A549 (cell line): ENCODE data around the gene MIB2. TPM values are rescaled to one million over a fixed set of nuclear protein-coding genes. Genes with fewer than 3 reads are reported as not detected.

ENCODE experiments used
- ATAC-seq, 2 experiments: fragments of 200-7000 bp in 1 of 2; fragments of >200 bp in 1 of 2; cut with Nextera tagmentation in 1 of 2; cut with Tn5 transposase in 1 of 2; 3 replicates each; pipeline versions ENCODE4 v1.8.0 to v1.9.1; 2018 to 2020; ENCODE audit warnings: mild to moderate bottlenecking in 1 of 2, moderate library complexity in 1 of 2
- CTCF ChIA-PET: fragments of 300-600 bp; sonication (Branson Sonifier 250); formaldehyde crosslinking; extraction: SDS; loops from one replicate; lab custom pipeline; 2021; ENCODE audit warnings: antibody characterized with exemption, inconsistent platforms; lab: Yijun Ruan, JAX
- POLR2A ChIA-PET: fragments of 350-600 bp; formaldehyde crosslinking; extraction: SDS; loops from one replicate; lab custom pipeline; 2021; ENCODE audit warnings: antibody characterized with exemption, inconsistent platforms; lab: Yijun Ruan, JAX
- DNase-seq, 2 experiments: peaks; one replicate each; pipeline versions ENCODE4 v3.0.0 to v3.0.0-alpha.2; 2011 to 2016; ENCODE audit warnings: low read depth in 1 of 2, low spot score in 1 of 2
- FAIRE-seq: peaks from 2 replicates; lab custom pipeline; 2011; peaks lifted over from hg19 to GRCh38; lab: Jason Lieb, UNC
- H3K27ac ChIP-seq, 2 experiments: fragments of >200 bp; sonication (Bioruptor Twin); formaldehyde crosslinking; 3 replicates each; pipeline ENCODE4 v1.5.1; 2016 to 2017
- H3K4me1 ChIP-seq: fragments of >200 bp; sonication (Bioruptor Twin); formaldehyde crosslinking; 3 replicates; pipeline ENCODE4 v1.6.1; 2016
- H3K4me2 ChIP-seq: fragments of >200 bp; sonication (Bioruptor Twin); formaldehyde crosslinking; 3 replicates; pipeline ENCODE4 v1.6.1; 2016
- H3K4me3 ChIP-seq: fragments of >200 bp; sonication (Bioruptor Twin); formaldehyde crosslinking; 3 replicates; pipeline ENCODE4 v1.5.1; 2016
- H3K9me3 ChIP-seq: fragments of >200 bp; sonication (Bioruptor Twin); formaldehyde crosslinking; 3 replicates; pipeline ENCODE4 v1.6.1; 2016
- BHLHE40 ChIP-seq: IDR thresholded peaks from 2 replicates; pipeline ENCODE4 v1.6.1; 2012; ENCODE audit warnings: low read depth, low read length, inconsistent platforms
- CBX2 ChIP-seq: fragments of 200-600 bp; sonication (generic); IDR thresholded peaks from 2 replicates; pipeline ENCODE4 v1.6.1; 2016; ENCODE audit warnings: low read depth, mild to moderate bottlenecking, borderline replicate concordance
- CBX8 ChIP-seq: fragments of 200-600 bp; sonication (generic); IDR thresholded peaks from 2 replicates; pipeline ENCODE4 v1.6.1; 2016
- GATA3 ChIP-seq: IDR thresholded peaks from 2 replicates; pipeline ENCODE4 v1.6.1; 2012; ENCODE audit warnings: borderline replicate concordance
- HES2 ChIP-seq: fragments of >200 bp; sonication (Bioruptor Twin); formaldehyde crosslinking; IDR thresholded peaks from 2 replicates; pipeline ENCODE4 v1.6.1; 2016
- KDM5A ChIP-seq: fragments of 200-600 bp; sonication (generic); IDR thresholded peaks from 2 replicates; pipeline ENCODE4 v1.6.1; 2016; ENCODE audit warnings: antibody characterized with exemption, mild to moderate bottlenecking
- MAFK ChIP-seq: fragments of 450-650 bp; IDR thresholded peaks from 2 replicates; pipeline ENCODE4 v1.6.1; 2014; ENCODE audit not compliant: partially characterized antibody
- PHF8 ChIP-seq: fragments of 200-600 bp; sonication (generic); IDR thresholded peaks from 2 replicates; pipeline ENCODE4 v1.6.1; 2016; ENCODE audit warnings: low read depth, mild to moderate bottlenecking, antibody characterized with exemption, moderate library complexity, borderline replicate concordance
- POLR2A ChIP-seq: IDR thresholded peaks from 2 replicates; pipeline ENCODE4 v1.6.1; 2012; ENCODE audit warnings: mild to moderate bottlenecking, low read length
- TFCP2L1 ChIP-seq: fragments of 250-450 bp; sonication (Bioruptor Pico); IDR thresholded peaks from 2 replicates; pipeline ENCODE4 v1.5.0; 2021; ENCODE audit warnings: mild to moderate bottlenecking
- USF2 ChIP-seq: fragments of 450-650 bp; IDR thresholded peaks from 2 replicates; pipeline ENCODE4 v1.6.1; 2014; ENCODE audit warnings: antibody characterized with exemption
- WGBS: methylation state at CpG from one replicate; pipeline ENCODE4 v1.1.6; 2017; ENCODE audit errors: missing lambda C conversion rate; 5-methylcytosine and 5-hydroxymethylcytosine counted together
- polyA plus RNA-seq, 4 experiments: library from polyadenylated mRNA; depleted of rRNA in 3 of 4; stranded (reverse); fragments of >200 nt; fragmentation: RNase III in 1 of 4; extraction: RNeasy Plus Mini Kit Qiagen cat#74134 plus additional on column Dnase treatment in 1 of 4; gene quantifications; 2 replicates in 3 of 4; 3 replicates in 1 of 4; pipeline ENCODE4 v1.2.3, GENCODE V29; 2011 to 2017
- TF ChIP-seq, protein P1 (sequence below): fragments of 200-600 bp; sonication (generic); IDR thresholded peaks from 2 replicates; pipeline ENCODE4 v1.6.1; 2016; ENCODE audit warnings: antibody characterized with exemption, mild to moderate bottlenecking, moderate library complexity
- TF ChIP-seq, protein P2 (sequence below): IDR thresholded peaks from 2 replicates; pipeline ENCODE4 v1.6.1; 2012; ENCODE audit warnings: low read depth, borderline replicate concordance
- TF ChIP-seq, protein P3 (sequence below): fragments of 250-450 bp; sonication (Bioruptor Pico); IDR thresholded peaks from 2 replicates; pipeline ENCODE4 v1.5.0; 2021; ENCODE audit warnings: mild to moderate bottlenecking, moderate library complexity, borderline replicate concordance

Gene MIB2
- polyA plus RNA-seq, 2 of the 4 experiments (the other 2 are of a cell fraction): 5.1 to 20.0 TPM

GRCh38 chr1:1569341-1569740, 46.0 kb upstream of the MIB2 start:
- CTCF ChIA-PET: no interaction called here
- WGBS: 94% methylated on average over 7 of the region's 7 CpGs
- DNase-seq (no peak), FAIRE-seq (no peak), ATAC-seq (no peak)
- Histone ChIP-seq H3K9me3 (no peaks in the 10 kb centered on the region), H3K4me3 (no peak overlapping the region), H3K4me2 (no peak overlapping the region), H3K27ac (no peak overlapping the region), H3K4me1 (peaks cover 7% of the 10 kb centered on the region; the same call in 1 of the 3 replicates)
- POLR2A ChIA-PET: no interaction called here
- TF ChIP-seq CBX8: no peak

DNA sequence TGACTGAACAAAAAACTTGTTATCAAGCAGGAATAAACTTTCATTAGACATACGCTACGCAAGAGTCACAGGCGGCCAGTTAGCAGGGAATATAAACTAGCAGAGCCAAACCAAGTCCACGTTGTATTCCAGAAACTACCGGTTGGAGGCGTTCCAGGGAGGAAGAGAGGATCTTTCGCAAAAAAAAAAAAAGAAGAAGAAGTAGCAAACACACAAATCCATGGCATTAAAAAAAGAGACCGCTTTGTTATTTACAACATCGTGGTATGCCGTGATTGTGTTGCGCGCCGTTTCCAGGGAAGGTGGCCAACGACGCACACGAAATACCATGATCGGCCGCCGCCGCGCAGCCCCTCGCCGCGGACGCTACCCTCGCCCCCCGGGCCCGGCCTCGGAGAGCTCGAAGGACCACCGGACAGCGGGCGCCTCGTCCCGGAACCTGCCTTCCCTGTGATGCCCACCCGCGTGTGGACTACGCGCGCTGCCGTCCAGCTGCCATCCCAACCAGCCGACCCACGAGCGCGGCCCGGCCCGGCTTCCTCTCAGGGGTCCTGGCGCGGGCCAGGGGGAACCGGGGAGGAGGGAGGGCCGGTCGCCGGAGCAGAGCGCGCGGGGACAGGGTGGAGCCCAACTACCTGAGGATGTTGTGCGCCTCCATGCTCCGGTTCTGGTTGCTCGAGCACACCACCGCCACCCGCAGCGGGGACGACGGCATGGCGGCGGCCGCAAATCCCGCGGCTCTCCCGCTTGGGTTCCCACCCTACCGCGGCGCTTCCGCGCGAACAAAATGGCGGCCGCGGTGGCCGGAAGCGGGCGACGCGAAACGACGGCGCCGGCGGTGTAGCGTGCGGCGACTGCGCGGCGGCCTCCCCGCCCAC, 41.2 kb upstream of the MIB2 start:
- 4% methylated on average over 24 of the region's 96 CpGs for WGBS
- Histone ChIP-seq H3K9me3 (no peaks in the 10 kb centered on the region), H3K27ac (peak overlapping the region; percentile 97), H3K4me2 (peak overlapping the region; percentile 99), H3K4me1 (peaks cover 13% of the 10 kb centered on the region; the same call in 2 of the 3 replicates), H3K4me3 (peak overlapping the region; percentile 95)
- ChIA-PET POLR2A (interaction anchor here (1.0 kb wide), 1 partner anchor 12 kb away, joined by 3 read pairs; no protein-coding TSS in a partner anchor), CTCF (no interaction called here)
- ATAC-seq (peak; percentile 79 to 82), DNase-seq (peak; percentile 47 to 56), FAIRE-seq (no peak)
- TF ChIP-seq HES2 (no peak), KDM5A (0 out of 2 replicates have a peak, but pooled peaks have one; percentile 13), PHF8 (peak; percentile 42), TFCP2L1 (CRISPR knock-in tag) (0 out of 2 replicates have a peak, but pooled peaks have one; percentile 25), MAFK (no peak), GATA3 (no peak), BHLHE40 (no peak), CBX2 (no peak), POLR2A (peak; percentile 36; the same call in 1 of the 2 replicates), USF2 (no peak)
- TF ChIP-seq, protein P1, sequence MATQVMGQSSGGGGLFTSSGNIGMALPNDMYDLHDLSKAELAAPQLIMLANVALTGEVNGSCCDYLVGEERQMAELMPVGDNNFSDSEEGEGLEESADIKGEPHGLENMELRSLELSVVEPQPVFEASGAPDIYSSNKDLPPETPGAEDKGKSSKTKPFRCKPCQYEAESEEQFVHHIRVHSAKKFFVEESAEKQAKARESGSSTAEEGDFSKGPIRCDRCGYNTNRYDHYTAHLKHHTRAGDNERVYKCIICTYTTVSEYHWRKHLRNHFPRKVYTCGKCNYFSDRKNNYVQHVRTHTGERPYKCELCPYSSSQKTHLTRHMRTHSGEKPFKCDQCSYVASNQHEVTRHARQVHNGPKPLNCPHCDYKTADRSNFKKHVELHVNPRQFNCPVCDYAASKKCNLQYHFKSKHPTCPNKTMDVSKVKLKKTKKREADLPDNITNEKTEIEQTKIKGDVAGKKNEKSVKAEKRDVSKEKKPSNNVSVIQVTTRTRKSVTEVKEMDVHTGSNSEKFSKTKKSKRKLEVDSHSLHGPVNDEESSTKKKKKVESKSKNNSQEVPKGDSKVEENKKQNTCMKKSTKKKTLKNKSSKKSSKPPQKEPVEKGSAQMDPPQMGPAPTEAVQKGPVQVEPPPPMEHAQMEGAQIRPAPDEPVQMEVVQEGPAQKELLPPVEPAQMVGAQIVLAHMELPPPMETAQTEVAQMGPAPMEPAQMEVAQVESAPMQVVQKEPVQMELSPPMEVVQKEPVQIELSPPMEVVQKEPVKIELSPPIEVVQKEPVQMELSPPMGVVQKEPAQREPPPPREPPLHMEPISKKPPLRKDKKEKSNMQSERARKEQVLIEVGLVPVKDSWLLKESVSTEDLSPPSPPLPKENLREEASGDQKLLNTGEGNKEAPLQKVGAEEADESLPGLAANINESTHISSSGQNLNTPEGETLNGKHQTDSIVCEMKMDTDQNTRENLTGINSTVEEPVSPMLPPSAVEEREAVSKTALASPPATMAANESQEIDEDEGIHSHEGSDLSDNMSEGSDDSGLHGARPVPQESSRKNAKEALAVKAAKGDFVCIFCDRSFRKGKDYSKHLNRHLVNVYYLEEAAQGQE: peak; percentile 48; the same call in 1 of the 2 replicates
- TF ChIP-seq, protein P2, sequence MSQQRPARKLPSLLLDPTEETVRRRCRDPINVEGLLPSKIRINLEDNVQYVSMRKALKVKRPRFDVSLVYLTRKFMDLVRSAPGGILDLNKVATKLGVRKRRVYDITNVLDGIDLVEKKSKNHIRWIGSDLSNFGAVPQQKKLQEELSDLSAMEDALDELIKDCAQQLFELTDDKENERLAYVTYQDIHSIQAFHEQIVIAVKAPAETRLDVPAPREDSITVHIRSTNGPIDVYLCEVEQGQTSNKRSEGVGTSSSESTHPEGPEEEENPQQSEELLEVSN: no peak
- TF ChIP-seq, protein P3, sequence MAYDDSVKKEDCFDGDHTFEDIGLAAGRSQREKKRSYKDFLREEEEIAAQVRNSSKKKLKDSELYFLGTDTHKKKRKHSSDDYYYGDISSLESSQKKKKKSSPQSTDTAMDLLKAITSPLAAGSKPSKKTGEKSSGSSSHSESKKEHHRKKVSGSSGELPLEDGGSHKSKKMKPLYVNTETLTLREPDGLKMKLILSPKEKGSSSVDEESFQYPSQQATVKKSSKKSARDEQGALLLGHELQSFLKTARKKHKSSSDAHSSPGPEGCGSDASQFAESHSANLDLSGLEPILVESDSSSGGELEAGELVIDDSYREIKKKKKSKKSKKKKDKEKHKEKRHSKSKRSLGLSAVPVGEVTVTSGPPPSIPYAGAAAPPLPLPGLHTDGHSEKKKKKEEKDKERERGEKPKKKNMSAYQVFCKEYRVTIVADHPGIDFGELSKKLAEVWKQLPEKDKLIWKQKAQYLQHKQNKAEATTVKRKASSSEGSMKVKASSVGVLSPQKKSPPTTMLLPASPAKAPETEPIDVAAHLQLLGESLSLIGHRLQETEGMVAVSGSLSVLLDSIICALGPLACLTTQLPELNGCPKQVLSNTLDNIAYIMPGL (CRISPR knock-in tag): 0 out of 2 replicates have a peak, but pooled peaks have one; percentile 13
